Caco-2 (cell line): ENCODE measurements around the gene ATXN1. TPM values are rescaled to one million over a fixed set of nuclear protein-coding genes. Genes with fewer than 3 reads are reported as not detected.

ENCODE experiments used
- BruUV-seq: library from RNA; stranded (reverse); fragments of 400-500 nt; replicated peaks from 2 replicates; lab custom pipeline; 2021; lab: Mats Ljungman, UMichigan
- CTCF ChIA-PET: fragments of 300-600 bp; sonication (Branson Sonifier 250); formaldehyde crosslinking; loops from one replicate; lab custom pipeline; 2022; ENCODE audit warnings: antibody characterized with exemption; lab: Charles Lee
- POLR2A ChIA-PET: fragments of 300-600 bp; sonication (Branson Sonifier 250); formaldehyde crosslinking; loops from one replicate; lab custom pipeline; 2022; ENCODE audit warnings: antibody characterized with exemption; lab: Charles Lee
- DNase-seq, 2 experiments: peaks; one replicate each; pipeline versions ENCODE4 v3.0.0 to v3.0.0-alpha.2; 2020 to 2022
- H3K27me3 ChIP-seq: replicated peaks from 2 replicates; pipeline ENCODE4 v1.6.0; 2011; ENCODE audit warnings: low read length; ENCODE audit not compliant: control insufficient read depth, insufficient read depth
- H3K36me3 ChIP-seq: 2 replicates; pipeline ENCODE4 v1.5.1; 2011; ENCODE audit warnings: low read length; ENCODE audit not compliant: control insufficient read depth, insufficient read depth
- H3K4me1 ChIP-seq: fragments of 250-450 bp; sonication (Bioruptor Pico); 2 replicates; pipeline ENCODE4 v1.5.1; 2020; ENCODE audit warnings: mild to moderate bottlenecking
- H3K4me3 ChIP-seq: 2 replicates; pipeline ENCODE4 v1.5.1; 2011; ENCODE audit warnings: low read depth, mild to moderate bottlenecking, control low read depth, low read length
- H3K9me3 ChIP-seq: fragments of 250-450 bp; sonication (Bioruptor Pico); 2 replicates; pipeline ENCODE4 v1.5.1; 2020; ENCODE audit warnings: mild to moderate bottlenecking, moderate library complexity
- H3K27ac Mint-ChIP-seq: one replicate; pipeline ENCODE4 v1.8.0; 2022; ENCODE audit warnings: mixed read lengths; ENCODE audit not compliant: unreplicated experiment
- H3K27me3 Mint-ChIP-seq: one replicate; pipeline ENCODE4 v1.8.0; 2022; ENCODE audit warnings: mixed read lengths; ENCODE audit not compliant: insufficient read depth, unreplicated experiment
- H3K36me3 Mint-ChIP-seq: one replicate; pipeline ENCODE4 v1.8.0; 2022; ENCODE audit warnings: mild to moderate bottlenecking, mixed read lengths; ENCODE audit not compliant: insufficient read depth, unreplicated experiment
- H3K4me1 Mint-ChIP-seq: one replicate; pipeline ENCODE4 v1.8.0; 2022; ENCODE audit warnings: low read depth, mixed read lengths; ENCODE audit not compliant: unreplicated experiment
- H3K4me3 Mint-ChIP-seq: one replicate; pipeline ENCODE4 v1.8.0; 2022; ENCODE audit warnings: mild to moderate bottlenecking, moderate library complexity, mixed read lengths; ENCODE audit not compliant: unreplicated experiment
- H3K9me3 Mint-ChIP-seq: one replicate; pipeline ENCODE4 v1.8.0; 2022; ENCODE audit warnings: mixed read lengths; ENCODE audit not compliant: unreplicated experiment
- intact Hi-C: fragments of 100-400 bp; cut with micrococcal nuclease; formaldehyde crosslinking; loops from one replicate; pipeline ENCODE4 v1.10.0; 2022; ENCODE audit not compliant: unreplicated experiment
- total RNA-seq: library from RNA; stranded (reverse); gene quantifications from 2 replicates; pipeline ENCODE4 v1.2.3, GENCODE V29; 2022
- TF ChIP-seq, protein P1 (sequence below), 2 experiments: fragments of 200-600 bp in 1 of 2; IDR thresholded peaks; 1 replicate in 1 of 2; 2 replicates in 1 of 2; pipeline versions ENCODE4 v1.5.1 to v1.8.0; 2011 to 2022; ENCODE audit warnings: antibody characterized with exemption in 1 of 2, control low read depth in 1 of 2, inconsistent platforms in 1 of 2, low read depth in 1 of 2, low read length in 1 of 2, mild to moderate bottlenecking in 1 of 2, moderate library complexity in 1 of 2; ENCODE audit not compliant: insufficient read depth in 1 of 2, severe bottlenecking in 1 of 2, unreplicated experiment in 1 of 2

Gene ATXN1
- total RNA-seq, 1 experiment from 2014 or later: 14.2 TPM

DNA sequence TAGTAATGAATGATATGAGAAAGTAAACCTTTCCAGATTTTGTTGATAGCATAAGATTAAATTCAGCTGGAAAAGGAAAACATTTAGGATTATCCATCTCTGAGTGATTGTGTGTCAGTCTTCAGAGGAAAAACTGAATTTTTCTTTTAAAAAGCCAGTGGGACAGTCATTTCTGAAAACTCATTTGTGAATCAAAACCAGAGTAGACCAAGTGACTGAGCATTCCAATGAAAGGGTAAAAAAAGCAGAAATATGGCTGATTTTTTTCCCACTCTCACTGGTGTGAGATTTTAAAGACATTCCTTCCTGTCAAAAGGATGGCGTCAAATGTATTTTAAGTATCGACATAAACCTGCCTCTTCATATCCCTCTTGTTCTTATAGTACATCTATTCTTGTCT, 308.9 kb downstream of the ATXN1 start:
- H3K27ac Mint-ChIP-seq: no peak overlapping the region
- H3K4me1 Mint-ChIP-seq: no peaks in the 10 kb centered on the region
- H3K36me3 Mint-ChIP-seq: no peaks in the 10 kb centered on the region
- H3K9me3 ChIP-seq: no peaks in the 10 kb centered on the region
- TF ChIP-seq, protein P1, sequence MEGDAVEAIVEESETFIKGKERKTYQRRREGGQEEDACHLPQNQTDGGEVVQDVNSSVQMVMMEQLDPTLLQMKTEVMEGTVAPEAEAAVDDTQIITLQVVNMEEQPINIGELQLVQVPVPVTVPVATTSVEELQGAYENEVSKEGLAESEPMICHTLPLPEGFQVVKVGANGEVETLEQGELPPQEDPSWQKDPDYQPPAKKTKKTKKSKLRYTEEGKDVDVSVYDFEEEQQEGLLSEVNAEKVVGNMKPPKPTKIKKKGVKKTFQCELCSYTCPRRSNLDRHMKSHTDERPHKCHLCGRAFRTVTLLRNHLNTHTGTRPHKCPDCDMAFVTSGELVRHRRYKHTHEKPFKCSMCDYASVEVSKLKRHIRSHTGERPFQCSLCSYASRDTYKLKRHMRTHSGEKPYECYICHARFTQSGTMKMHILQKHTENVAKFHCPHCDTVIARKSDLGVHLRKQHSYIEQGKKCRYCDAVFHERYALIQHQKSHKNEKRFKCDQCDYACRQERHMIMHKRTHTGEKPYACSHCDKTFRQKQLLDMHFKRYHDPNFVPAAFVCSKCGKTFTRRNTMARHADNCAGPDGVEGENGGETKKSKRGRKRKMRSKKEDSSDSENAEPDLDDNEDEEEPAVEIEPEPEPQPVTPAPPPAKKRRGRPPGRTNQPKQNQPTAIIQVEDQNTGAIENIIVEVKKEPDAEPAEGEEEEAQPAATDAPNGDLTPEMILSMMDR (IDR thresholded peaks at IDR 0.05; ENCODE audit: insufficient read depth in 1 of 2, low read depth in 1 of 2, low read length in 1 of 2, severe bottlenecking in 1 of 2, unreplicated experiment in 1 of 2): no peak
- POLR2A ChIA-PET: no interaction called here
- no peaks in the 10 kb centered on the region for H3K36me3 ChIP-seq
- BruUV-seq: no TSS peak
- no peaks in the 10 kb centered on the region for H3K9me3 Mint-ChIP-seq
- no peak for DNase-seq
- no peak overlapping the region for H3K4me3 Mint-ChIP-seq
- no peaks in the 10 kb centered on the region for H3K4me1 ChIP-seq
- no peak overlapping the region for H3K4me3 ChIP-seq
- CTCF ChIA-PET: no interaction called here
- H3K27me3 ChIP-seq: no peaks in the 10 kb centered on the region
- no peaks in the 10 kb centered on the region for H3K27me3 Mint-ChIP-seq
- intact Hi-C loops: no loop called here

DNA sequence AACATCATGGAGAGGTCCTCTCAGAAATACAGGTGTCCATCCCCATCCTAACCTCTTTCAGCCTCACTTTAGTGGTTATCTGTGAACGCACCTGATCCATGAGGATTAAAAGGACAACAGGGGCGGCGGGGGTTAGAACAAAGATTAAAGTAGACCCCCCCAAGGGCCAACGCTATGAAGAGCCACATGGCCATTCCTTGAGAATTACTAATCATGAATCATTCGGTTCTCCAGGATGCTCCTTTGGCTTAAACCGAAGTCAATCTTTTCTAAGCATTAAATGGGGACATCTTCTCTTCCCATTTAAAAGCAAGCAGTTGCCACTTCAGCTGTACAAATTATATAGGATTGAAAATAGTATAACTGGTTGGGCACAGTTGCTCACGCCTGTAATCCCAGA, 310.4 kb downstream of the ATXN1 start:
- H3K27ac Mint-ChIP-seq: no peak overlapping the region
- DNase-seq: no peak

DNA sequence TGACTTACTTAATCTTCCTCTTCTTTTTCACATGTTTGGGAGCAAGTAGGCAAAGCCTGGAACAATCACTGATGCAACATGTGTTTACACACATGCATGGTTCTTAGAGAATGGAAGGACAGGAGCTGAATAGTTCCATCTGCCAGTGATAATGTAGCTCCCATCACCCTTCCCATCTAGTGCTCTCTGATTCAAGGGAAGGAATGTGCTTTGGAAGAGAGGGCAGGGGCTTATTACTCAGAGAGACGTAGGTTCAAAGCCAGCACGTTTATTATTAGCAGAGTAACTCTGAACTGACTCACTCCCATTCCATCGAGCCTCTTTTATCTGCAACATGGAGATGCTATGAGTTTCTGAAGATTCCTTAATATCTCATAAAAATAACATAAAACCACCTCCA, 311.0 kb downstream of the ATXN1 start:
- intact Hi-C loops: no loop called here
- DNase-seq: no peak
- no peaks in the 10 kb centered on the region for H3K36me3 ChIP-seq
- no peak overlapping the region for H3K4me3 Mint-ChIP-seq
- no TSS peak for BruUV-seq
- H3K27me3 Mint-ChIP-seq: no peaks in the 10 kb centered on the region
- H3K9me3 Mint-ChIP-seq: no peaks in the 10 kb centered on the region
- TF ChIP-seq, protein P1 (IDR thresholded peaks at IDR 0.05; ENCODE audit: insufficient read depth in 1 of 2, low read depth in 1 of 2, low read length in 1 of 2, severe bottlenecking in 1 of 2, unreplicated experiment in 1 of 2): no peak
- ChIA-PET POLR2A (interaction anchor here (0.6 kb wide), 1 partner anchor 11 kb away, joined by 4 read pairs; no protein-coding TSS in a partner anchor), CTCF (interaction anchor here (0.6 kb wide), 1 partner anchor 43 kb away, joined by 5 read pairs; no protein-coding TSS in a partner anchor)
- no peak overlapping the region for H3K4me3 ChIP-seq
- H3K36me3 Mint-ChIP-seq: no peaks in the 10 kb centered on the region
- H3K27me3 ChIP-seq: no peaks in the 10 kb centered on the region
- no peaks in the 10 kb centered on the region for H3K9me3 ChIP-seq
- no peak overlapping the region for H3K27ac Mint-ChIP-seq
- no peaks in the 10 kb centered on the region for H3K4me1 ChIP-seq
- no peaks in the 10 kb centered on the region for H3K4me1 Mint-ChIP-seq

More for the DNA sequence above, 310.4 kb downstream of the ATXN1 start:
- H3K9me3 Mint-ChIP-seq: no peaks in the 10 kb centered on the region
- H3K4me1 Mint-ChIP-seq: no peaks in the 10 kb centered on the region
- POLR2A ChIA-PET: no interaction called here
- no peaks in the 10 kb centered on the region for H3K27me3 ChIP-seq
- no peak overlapping the region for H3K4me3 Mint-ChIP-seq
- intact Hi-C loops: no loop called here
- CTCF ChIA-PET: no interaction called here
- H3K36me3 ChIP-seq: no peaks in the 10 kb centered on the region
- no peak overlapping the region for H3K4me3 ChIP-seq
- H3K9me3 ChIP-seq: no peaks in the 10 kb centered on the region
- BruUV-seq: no TSS peak
- H3K36me3 Mint-ChIP-seq: no peaks in the 10 kb centered on the region
- TF ChIP-seq, protein P1 (IDR thresholded peaks at IDR 0.05; ENCODE audit: insufficient read depth in 1 of 2, low read depth in 1 of 2, low read length in 1 of 2, severe bottlenecking in 1 of 2, unreplicated experiment in 1 of 2): no peak
- H3K4me1 ChIP-seq: no peaks in the 10 kb centered on the region
- H3K27me3 Mint-ChIP-seq: no peaks in the 10 kb centered on the region
